GM18868 (cell line): ENCODE results near the gene FGF10.

Experiments
- ATAC-seq: cut with Tn5 transposase; IDR thresholded peaks from one replicate; pipeline ENCODE4 v1.9.1; 2021; ENCODE audit warnings: mild to moderate bottlenecking, moderate library complexity; ENCODE audit not compliant: unreplicated experiment

Gene FGF10

GRCh38 chr5:44360919-44361318 lies 28.3 kb downstream of the FGF10 start:
- ATAC-seq: no peak

GRCh38 chr5:44358421-44358820 lies 30.8 kb downstream of the FGF10 start:
- no peak for ATAC-seq

GRCh38 chr5:44356231-44356630 lies 33.0 kb downstream of the FGF10 start:
- no peak for ATAC-seq

- ATAC-seq: no peak
These were observed 43.3 kb downstream of the FGF10 start for GRCh38 chr5:44345871-44346270.

GRCh38 chr5:44336708-44337107 lies 52.5 kb downstream of the FGF10 start:
- peak; percentile 73 for ATAC-seq

- ATAC-seq: no peak
These were observed 54.6 kb downstream of the FGF10 start for GRCh38 chr5:44334622-44335021.

- ATAC-seq: peak; percentile 66
These were observed 56.8 kb downstream of the FGF10 start for GRCh38 chr5:44332285-44332971.

- no peak for ATAC-seq
These were observed 57.7 kb downstream of the FGF10 start for GRCh38 chr5:44331471-44332050.

GRCh38 chr5:44329716-44330115 lies 59.5 kb downstream of the FGF10 start:
- ATAC-seq: no peak

GRCh38 chr5:44321144-44321725 lies 68.0 kb downstream of the FGF10 start:
- no peak for ATAC-seq

- ATAC-seq: no peak
These were observed 69.0 kb downstream of the FGF10 start for GRCh38 chr5:44320188-44320587.

- no peak for ATAC-seq
These were observed 70.3 kb downstream of the FGF10 start for GRCh38 chr5:44318883-44319282.

- no peak for ATAC-seq
These were observed 76.8 kb downstream of the FGF10 start for GRCh38 chr5:44312374-44312773.

GRCh38 chr5:44300551-44300950 lies 88.7 kb downstream of the FGF10 start:
- ATAC-seq: no peak

GRCh38 chr5:44299394-44299793 lies 89.8 kb downstream of the FGF10 start:
- no peak for ATAC-seq

GRCh38 chr5:44294516-44294915 lies 94.7 kb downstream of the FGF10 start:
- no peak for ATAC-seq

- no peak for ATAC-seq
These were observed 96.5 kb downstream of the FGF10 start for GRCh38 chr5:44292736-44293135.

GRCh38 chr5:44278469-44278868 lies 110.8 kb downstream of the FGF10 start:
- no peak for ATAC-seq

- no peak for ATAC-seq
These were observed 113.3 kb downstream of the FGF10 start for GRCh38 chr5:44275908-44276307.

- no peak for ATAC-seq
These were observed 113.9 kb downstream of the FGF10 start for GRCh38 chr5:44275329-44275728.

- no peak for ATAC-seq
These were observed 121.3 kb downstream of the FGF10 start for GRCh38 chr5:44267909-44268308.

GRCh38 chr5:44266882-44267576 lies 122.2 kb downstream of the FGF10 start:
- ATAC-seq: no peak
